ENCODE data around the gene LARP4.

GRCh38 chr12:50458606-50459005 is 57.9 kb downstream of the LARP4 start:
- TF ChIP-seq CTCF (conservative IDR thresholded peaks at IDR 0.05 in 1 of 2, IDR thresholded peaks at IDR 0.05 in 1 of 2; ENCODE audit: low read depth in 1 of 2, low read length in 2 of 2), result no peak
- TF ChIP-seq EZH2 (IDR thresholded peaks at IDR 0.05; ENCODE audit: low read length, missing control alignments), result no peak
